PC-9 (cell line): ENCODE measurements around the gene AADAT. TPM values are rescaled to one million over a fixed set of nuclear protein-coding genes. Genes with fewer than 3 reads are reported as not detected.

Source experiments
- BruUV-seq: library from RNA; stranded (reverse); fragments of 400-500 nt; replicated peaks from 2 replicates; lab custom pipeline; 2021; lab: Mats Ljungman, UMichigan
- CTCF ChIA-PET: fragments of 300-600 bp; sonication (Branson Sonifier 250); formaldehyde crosslinking; loops from one replicate; lab custom pipeline; 2022; ENCODE audit warnings: antibody characterized with exemption; lab: Charles Lee
- POLR2A ChIA-PET: fragments of 300-600 bp; sonication (Branson Sonifier 250); formaldehyde crosslinking; loops from one replicate; lab custom pipeline; 2022; ENCODE audit warnings: antibody characterized with exemption; ENCODE audit not compliant: unreplicated experiment; lab: Charles Lee
- DNase-seq, 2 experiments: peaks; one replicate each; pipeline versions ENCODE4 v3.0.0 to v3.0.0-alpha.2; 2015 to 2022; ENCODE audit warnings: mixed read lengths in 1 of 2
- H2AFZ ChIP-seq: fragments of 200-600 bp; sonication (generic); 2 replicates; pipeline ENCODE4 v1.8.1; 2017; ENCODE audit warnings: antibody characterized with exemption
- H3F3A ChIP-seq: fragments of 200-600 bp; sonication (generic); 2 replicates; pipeline ENCODE4 v1.8.1; 2017; ENCODE audit warnings: antibody characterized with exemption, mild to moderate bottlenecking, low read depth; ENCODE audit not compliant: insufficient read depth
- H3K27ac ChIP-seq: fragments of 200-600 bp; sonication (generic); 2 replicates; pipeline ENCODE4 v1.6.1; 2016; ENCODE audit warnings: mixed run types
- H3K27me3 ChIP-seq: fragments of 200-600 bp; sonication (generic); 2 replicates; pipeline ENCODE4 v1.6.1; 2016; ENCODE audit warnings: low read depth, mixed run types; ENCODE audit not compliant: insufficient read depth
- H3K36me3 ChIP-seq: fragments of 200-600 bp; sonication (generic); 2 replicates; pipeline ENCODE4 v1.6.1; 2016; ENCODE audit warnings: low read depth, mixed run types
- H3K4me1 ChIP-seq: fragments of 200-600 bp; sonication (generic); replicated peaks from 2 replicates; pipeline ENCODE4 v1.6.1; 2016; ENCODE audit warnings: mixed run types; ENCODE audit not compliant: insufficient read depth
- H3K4me2 ChIP-seq: fragments of 200-600 bp; sonication (generic); 2 replicates; pipeline ENCODE4 v1.6.1; 2017; ENCODE audit warnings: mixed run types
- H3K4me3 ChIP-seq: fragments of 200-600 bp; sonication (generic); 2 replicates; pipeline ENCODE4 v1.6.1; 2016; ENCODE audit warnings: mixed run types
- H3K79me2 ChIP-seq: fragments of 200-600 bp; sonication (generic); 2 replicates; pipeline ENCODE4 v1.6.1; 2017; ENCODE audit warnings: low read depth, mixed run types
- H3K9me2 ChIP-seq: fragments of 200-600 bp; sonication (generic); 2 replicates; pipeline ENCODE4 v1.8.1; 2017; ENCODE audit warnings: mild to moderate bottlenecking; ENCODE audit not compliant: insufficient read depth
- H3K9me3 ChIP-seq: fragments of 200-600 bp; sonication (generic); 2 replicates; pipeline ENCODE4 v1.8.1; 2016; ENCODE audit warnings: low read depth; ENCODE audit not compliant: insufficient read depth
- H4K20me1 ChIP-seq: fragments of 200-600 bp; sonication (generic); 2 replicates; pipeline ENCODE4 v1.8.1; 2017; ENCODE audit not compliant: insufficient read depth
- CTCF ChIP-seq: fragments of 200-600 bp; sonication (generic); conservative IDR thresholded peaks from 2 replicates; pipeline ENCODE4 v1.6.1; 2017; ENCODE audit warnings: mixed run types, antibody characterized with exemption, mild to moderate bottlenecking, moderate library complexity
- EZH2 ChIP-seq: fragments of 200-600 bp; sonication (generic); IDR thresholded peaks from 2 replicates; pipeline ENCODE4 v1.8.0; 2017; ENCODE audit warnings: antibody characterized with exemption, low read depth
- intact Hi-C: fragments of 100-400 bp; cut with micrococcal nuclease; formaldehyde crosslinking; loops from one replicate; pipeline ENCODE4 v1.10.0; 2022; ENCODE audit not compliant: unreplicated experiment
- total RNA-seq: library from RNA; stranded (reverse); gene quantifications from 2 replicates; pipeline ENCODE4 v1.2.3, GENCODE V29; 2021

The AADAT gene
- total RNA-seq, 1 experiment from 2014 or later = 2.6 TPM

DNA sequence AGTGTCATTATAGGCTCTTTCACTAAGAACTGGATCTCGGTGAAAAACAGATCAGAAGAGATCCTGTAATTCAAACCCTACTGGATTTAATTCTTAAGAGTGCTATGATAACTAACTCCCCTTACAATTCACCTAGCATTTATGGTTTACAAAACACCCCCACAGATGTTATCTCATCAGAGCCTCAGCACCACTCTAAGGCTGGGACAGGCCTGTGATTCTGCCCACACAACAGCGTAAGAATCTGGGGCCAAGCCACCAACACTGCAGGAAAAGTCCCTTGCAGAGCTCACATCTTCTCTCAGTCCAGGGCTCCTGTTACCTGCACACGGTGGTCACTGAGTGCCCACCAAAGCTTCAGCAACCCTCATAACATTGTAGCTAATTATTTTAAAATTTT lies 72.5 kb downstream of the AADAT start:
- no peaks in the 10 kb centered on the region for H4K20me1 ChIP-seq
- H3K4me2 ChIP-seq = no peak overlapping the region
- H3K9me3 ChIP-seq = no peaks in the 10 kb centered on the region
- ChIA-PET POLR2A (no interaction called here), CTCF (no interaction called here)
- H3K79me2 ChIP-seq = no peaks in the 10 kb centered on the region
- H3K4me3 ChIP-seq = no peak overlapping the region
- no peaks in the 10 kb centered on the region for H3K27me3 ChIP-seq
- no peaks in the 10 kb centered on the region for H3K36me3 ChIP-seq
- no peaks in the 10 kb centered on the region for H3K4me1 ChIP-seq
- BruUV-seq = no TSS peak
- no peak overlapping the region for H3K27ac ChIP-seq
- no peaks in the 10 kb centered on the region for H3F3A ChIP-seq
- TF ChIP-seq EZH2 = no peak
- TF ChIP-seq CTCF = no peak
- intact Hi-C loops = no loop called here
- H2AFZ ChIP-seq = no peak overlapping the region
- no peaks in the 10 kb centered on the region for H3K9me2 ChIP-seq
- no peak for DNase-seq

DNA sequence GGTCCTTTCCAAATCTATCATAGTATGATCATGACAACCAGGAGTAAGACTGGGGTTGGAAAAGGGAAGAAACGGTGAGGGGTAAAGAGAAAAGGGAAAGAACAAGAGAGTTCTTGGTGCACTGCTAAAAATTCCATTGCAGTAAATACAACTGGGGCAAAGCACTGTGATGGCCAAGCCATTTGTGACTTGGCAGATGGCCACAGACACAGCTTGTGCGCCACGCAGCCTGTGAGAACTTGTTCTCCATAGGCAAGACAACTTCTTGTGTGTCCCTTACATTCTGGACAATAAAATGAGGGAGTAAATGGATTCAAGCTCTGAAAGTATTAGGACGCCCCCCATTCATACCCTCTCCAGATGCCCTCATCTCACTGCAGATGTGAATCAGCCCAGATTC lies 74.5 kb downstream of the AADAT start:
- Histone ChIP-seq H3K27ac (no peak overlapping the region), H3K79me2 (no peaks in the 10 kb centered on the region), H3K4me1 (no peaks in the 10 kb centered on the region), H3K9me2 (no peaks in the 10 kb centered on the region), H3K4me3 (no peak overlapping the region), H3K36me3 (no peaks in the 10 kb centered on the region), H3F3A (no peaks in the 10 kb centered on the region), H2AFZ (no peak overlapping the region), H3K9me3 (no peaks in the 10 kb centered on the region), H4K20me1 (no peaks in the 10 kb centered on the region), H3K4me2 (no peak overlapping the region), H3K27me3 (no peaks in the 10 kb centered on the region)
- intact Hi-C loops = no loop called here
- TF ChIP-seq EZH2 = no peak
- no peak for TF ChIP-seq CTCF
- POLR2A ChIA-PET = no interaction called here
- no TSS peak for BruUV-seq
- CTCF ChIA-PET = no interaction called here
- no peak for DNase-seq

DNA sequence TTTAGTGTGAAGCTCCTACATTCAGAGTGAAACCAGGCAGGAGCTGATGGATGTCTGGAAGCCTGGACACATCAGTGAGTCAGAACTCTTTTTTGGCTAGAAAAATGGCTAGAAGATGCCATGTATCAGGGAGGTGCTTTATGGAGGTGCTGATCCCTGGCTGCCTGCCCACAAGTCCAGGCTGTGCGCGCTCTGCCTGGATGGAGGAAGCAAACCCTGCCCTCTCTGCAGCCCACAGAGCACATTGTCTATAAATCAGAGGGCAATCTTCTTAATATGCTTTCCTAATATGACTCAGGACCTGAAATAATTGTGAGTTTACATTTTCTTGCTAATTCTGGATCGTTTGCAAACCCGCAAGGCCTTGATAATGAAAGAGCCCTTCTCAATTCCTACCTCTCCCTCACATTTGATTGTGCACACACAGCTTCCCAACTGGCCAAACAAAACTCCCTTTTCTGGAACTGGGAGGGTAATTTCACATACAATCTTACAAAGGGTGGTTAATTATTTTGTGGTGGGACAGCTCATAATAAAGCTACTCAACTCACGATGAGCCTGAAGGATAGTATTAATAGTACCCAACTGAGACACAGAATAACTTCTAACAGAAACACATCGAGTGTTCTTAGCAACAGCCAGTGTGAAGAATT lies 75.3 kb downstream of the AADAT start:
- H3K4me3 ChIP-seq = no peak overlapping the region
- H3K79me2 ChIP-seq = no peaks in the 10 kb centered on the region
- H3K9me2 ChIP-seq = no peaks in the 10 kb centered on the region
- DNase-seq = no peak
- no peaks in the 10 kb centered on the region for H3F3A ChIP-seq
- no peaks in the 10 kb centered on the region for H3K9me3 ChIP-seq
- ChIA-PET CTCF (interaction anchor here (0.5 kb wide), 1 partner anchor 157 kb away, joined by 4 read pairs; no protein-coding TSS in a partner anchor), POLR2A (no interaction called here)
- no peaks in the 10 kb centered on the region for H3K36me3 ChIP-seq
- intact Hi-C loops = no loop called here
- no peak overlapping the region for H2AFZ ChIP-seq
- no peaks in the 10 kb centered on the region for H3K4me1 ChIP-seq
- H4K20me1 ChIP-seq = no peaks in the 10 kb centered on the region
- no peaks in the 10 kb centered on the region for H3K27me3 ChIP-seq
- no peak overlapping the region for H3K4me2 ChIP-seq
- TF ChIP-seq EZH2 (no peak), CTCF (no peak)
- BruUV-seq = no TSS peak
- no peak overlapping the region for H3K27ac ChIP-seq
